ENCODE results near the gene AQP2. TPM values are rescaled to one million over a fixed set of nuclear protein-coding genes. Genes with fewer than 3 reads are reported as not detected.

Gene AQP2
- total and polyA plus RNA-seq, 4 donors, result not detected

DNA sequence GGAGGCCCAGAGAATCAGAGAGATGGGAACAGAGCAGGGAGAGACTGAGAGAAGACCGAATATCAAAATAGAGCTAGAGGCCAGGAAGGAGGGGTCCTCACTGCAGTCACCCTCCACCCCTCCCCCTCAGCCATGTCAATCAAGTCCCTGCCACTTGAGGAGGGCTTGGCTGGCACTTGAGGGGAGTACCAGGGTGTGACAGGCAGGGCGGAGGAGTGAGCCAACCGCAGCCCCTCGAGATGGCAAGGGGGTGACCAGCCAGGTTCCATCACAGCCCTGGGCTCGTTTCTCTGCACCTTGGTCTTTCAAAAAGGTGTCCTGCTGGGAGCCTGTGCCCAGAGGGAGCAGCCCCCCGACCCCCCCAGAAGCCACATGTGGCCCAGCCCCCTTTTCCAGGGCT is 15.3 kb downstream of the AQP2 start:
- no peak overlapping the region for H3K9ac ChIP-seq (ENCODE audit: low read depth in 1 of 2, low read length in 2 of 2)
- TF ChIP-seq FOXA2 (IDR thresholded peaks at IDR 0.05), result no peak
- TF ChIP-seq, protein P1, sequence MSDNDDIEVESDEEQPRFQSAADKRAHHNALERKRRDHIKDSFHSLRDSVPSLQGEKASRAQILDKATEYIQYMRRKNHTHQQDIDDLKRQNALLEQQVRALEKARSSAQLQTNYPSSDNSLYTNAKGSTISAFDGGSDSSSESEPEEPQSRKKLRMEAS (IDR thresholded peaks at IDR 0.05), result no peak
- no peak for TF ChIP-seq RAD21 (IDR thresholded peaks at IDR 0.05)
- no peak for TF ChIP-seq HNF4G (IDR thresholded peaks at IDR 0.05)
- no peak for TF ChIP-seq HNF4A (conservative IDR thresholded peaks at IDR 0.05)
- no peak for TF ChIP-seq TAF1 (conservative IDR thresholded peaks at IDR 0.05)
- no peak for TF ChIP-seq ATF3 (IDR thresholded peaks at IDR 0.05)
- no peak for TF ChIP-seq FOXA1 (IDR thresholded peaks at IDR 0.05)
- no peak for TF ChIP-seq YY1 (IDR thresholded peaks at IDR 0.05)
- TF ChIP-seq NR2F2 (IDR thresholded peaks at IDR 0.05), result no peak
- no peak for TF ChIP-seq SP1 (IDR thresholded peaks at IDR 0.05)
- TF ChIP-seq ZBTB33 (IDR thresholded peaks at IDR 0.05), result no peak
- TF ChIP-seq, protein P2, sequence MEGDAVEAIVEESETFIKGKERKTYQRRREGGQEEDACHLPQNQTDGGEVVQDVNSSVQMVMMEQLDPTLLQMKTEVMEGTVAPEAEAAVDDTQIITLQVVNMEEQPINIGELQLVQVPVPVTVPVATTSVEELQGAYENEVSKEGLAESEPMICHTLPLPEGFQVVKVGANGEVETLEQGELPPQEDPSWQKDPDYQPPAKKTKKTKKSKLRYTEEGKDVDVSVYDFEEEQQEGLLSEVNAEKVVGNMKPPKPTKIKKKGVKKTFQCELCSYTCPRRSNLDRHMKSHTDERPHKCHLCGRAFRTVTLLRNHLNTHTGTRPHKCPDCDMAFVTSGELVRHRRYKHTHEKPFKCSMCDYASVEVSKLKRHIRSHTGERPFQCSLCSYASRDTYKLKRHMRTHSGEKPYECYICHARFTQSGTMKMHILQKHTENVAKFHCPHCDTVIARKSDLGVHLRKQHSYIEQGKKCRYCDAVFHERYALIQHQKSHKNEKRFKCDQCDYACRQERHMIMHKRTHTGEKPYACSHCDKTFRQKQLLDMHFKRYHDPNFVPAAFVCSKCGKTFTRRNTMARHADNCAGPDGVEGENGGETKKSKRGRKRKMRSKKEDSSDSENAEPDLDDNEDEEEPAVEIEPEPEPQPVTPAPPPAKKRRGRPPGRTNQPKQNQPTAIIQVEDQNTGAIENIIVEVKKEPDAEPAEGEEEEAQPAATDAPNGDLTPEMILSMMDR (IDR thresholded peaks at IDR 0.05; ENCODE audit: low read depth, low read length, missing input control), result no peak
- H3K27me3 ChIP-seq (ENCODE audit: control insufficient read depth in 4 of 4, insufficient read depth in 4 of 4, low read length in 3 of 4), result peaks cover 0 to under 1% (median 0%) of the 10 kb centered on the region in 4 donors
- peaks cover 15 to 41% (median 28%) of the 10 kb centered on the region in 4 donors for H3K4me1 ChIP-seq (ENCODE audit: control insufficient read depth in 4 of 4, insufficient read depth in 4 of 4, low read length in 3 of 4)
- H3K4me3 ChIP-seq (ENCODE audit: low read depth in 1 of 3, low read length in 3 of 3), result no peak overlapping the region
- no peaks in the 10 kb centered on the region for H3K9me3 ChIP-seq (ENCODE audit: control insufficient read depth in 4 of 4, low read length in 3 of 4)
- 74% methylated on average over 6 of the region's 6 CpGs for WGBS
- H3K27ac ChIP-seq (ENCODE audit: low read depth in 1 of 2, low read length in 2 of 2), result no peak overlapping the region
- no peaks in the 10 kb centered on the region for H3K36me3 ChIP-seq (ENCODE audit: control insufficient read depth in 4 of 4, insufficient read depth in 3 of 4, low read depth in 1 of 4, low read length in 3 of 4)
- DNase-seq (ENCODE audit: low spot score), result no peak

DNA sequence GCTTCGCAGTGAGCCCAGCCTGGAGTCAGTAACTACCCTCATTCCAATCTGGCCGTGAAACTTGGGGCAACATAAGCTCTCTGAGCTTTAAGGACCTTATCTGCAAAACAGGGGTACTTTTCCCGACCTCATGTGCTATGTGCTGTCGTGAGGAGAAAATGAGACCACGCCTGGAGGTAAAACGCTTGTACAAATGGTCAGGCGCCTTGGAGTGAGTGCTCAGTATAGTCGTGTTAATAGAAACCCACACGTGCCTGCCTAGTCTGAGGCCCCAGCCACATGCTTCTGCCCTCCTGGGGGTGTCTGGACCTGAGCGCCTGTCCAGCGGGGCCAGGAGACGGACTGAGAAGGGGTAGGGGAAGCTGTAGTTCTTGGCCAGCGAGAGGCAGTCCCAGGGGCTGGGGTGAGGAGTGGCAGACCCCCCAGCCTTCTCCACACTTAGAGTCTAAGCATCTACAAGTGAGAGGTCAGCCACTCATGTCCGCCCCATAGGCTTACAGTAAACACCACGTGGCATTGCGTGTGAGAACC is 16.0 kb downstream of the AQP2 start:
- no peak for TF ChIP-seq HNF4G (IDR thresholded peaks at IDR 0.05)
- TF ChIP-seq SP1 (IDR thresholded peaks at IDR 0.05), result no peak
- no peak for TF ChIP-seq FOXA2 (IDR thresholded peaks at IDR 0.05)
- TF ChIP-seq HNF4A (conservative IDR thresholded peaks at IDR 0.05), result no peak
- TF ChIP-seq, protein P2 (IDR thresholded peaks at IDR 0.05; ENCODE audit: low read depth, low read length, missing input control), result no peak
- TF ChIP-seq RXRA (IDR thresholded peaks at IDR 0.05), result no peak
- Histone ChIP-seq H3K4me1 (ENCODE audit: control insufficient read depth in 4 of 4, insufficient read depth in 4 of 4, low read length in 3 of 4) (peaks cover 14 to 41% (median 26%) of the 10 kb centered on the region in 4 donors), H3K9ac (ENCODE audit: low read depth in 1 of 2, low read length in 2 of 2) (no peak overlapping the region), H3K36me3 (ENCODE audit: control insufficient read depth in 4 of 4, insufficient read depth in 3 of 4, low read depth in 1 of 4, low read length in 3 of 4) (no peaks in the 10 kb centered on the region), H3K27ac (ENCODE audit: low read depth in 1 of 2, low read length in 2 of 2) (no peak overlapping the region), H3K27me3 (ENCODE audit: control insufficient read depth in 4 of 4, insufficient read depth in 4 of 4, low read length in 3 of 4) (no peaks in the 10 kb centered on the region), H3K9me3 (ENCODE audit: control insufficient read depth in 4 of 4, low read length in 3 of 4) (no peaks in the 10 kb centered on the region), H3K4me3 (ENCODE audit: low read depth in 1 of 3, low read length in 3 of 3) (no peak overlapping the region)
- 46% methylated on average over 16 of the region's 16 CpGs for whole genome bisulfite sequencing
- no peak for DNase-seq (ENCODE audit: low spot score)

All from liver (tissue), 9 donors.